Skeletal muscle satellite cell (primary cell): ENCODE results near the gene FN1.

Source experiments
- H3K27me3 ChIP-seq: 2 replicates; pipeline ENCODE4 v1.7.0; 2013; ENCODE audit warnings: low read length; ENCODE audit not compliant: control insufficient read depth, insufficient read depth
- H3K36me3 ChIP-seq: 2 replicates; pipeline ENCODE4 v1.7.0; 2013; ENCODE audit warnings: mild to moderate bottlenecking, control low read depth, low read length; ENCODE audit not compliant: insufficient read depth
- H3K4me1 ChIP-seq: 2 replicates; pipeline ENCODE4 v1.7.0; 2013; ENCODE audit warnings: low read length; ENCODE audit not compliant: control insufficient read depth, insufficient read depth
- H3K4me2 ChIP-seq: 2 replicates; pipeline ENCODE4 v1.7.0; 2013; ENCODE audit warnings: mild to moderate bottlenecking, low read length
- H3K4me3 ChIP-seq: 2 replicates; pipeline ENCODE4 v1.7.0; 2013; ENCODE audit warnings: low read length
- H3K9ac ChIP-seq: 2 replicates; pipeline ENCODE4 v1.7.0; 2013; ENCODE audit warnings: mild to moderate bottlenecking, low read depth, low read length, moderate library complexity
- H3K9me3 ChIP-seq: replicated peaks from 2 replicates; pipeline ENCODE4 v1.7.0; 2013; ENCODE audit warnings: mild to moderate bottlenecking, control low read depth, low read length

Gene FN1

GRCh38 chr2:215376103-215376780 lies 59.6 kb downstream of the FN1 start:
- no peaks in the 10 kb centered on the region for H3K4me1 ChIP-seq
- H3K4me2 ChIP-seq, result no peak overlapping the region
- H3K9me3 ChIP-seq, result no peaks in the 10 kb centered on the region
- no peaks in the 10 kb centered on the region for H3K27me3 ChIP-seq
- no peak overlapping the region for H3K4me3 ChIP-seq
- peaks cover 96% of the 10 kb centered on the region for H3K36me3 ChIP-seq
- H3K9ac ChIP-seq, result no peak overlapping the region

- no peak overlapping the region for H3K9ac ChIP-seq
- peaks cover 96% of the 10 kb centered on the region for H3K36me3 ChIP-seq
- no peaks in the 10 kb centered on the region for H3K27me3 ChIP-seq
- H3K4me1 ChIP-seq, result no peaks in the 10 kb centered on the region
- no peak overlapping the region for H3K4me2 ChIP-seq
- H3K9me3 ChIP-seq, result no peaks in the 10 kb centered on the region
- no peak overlapping the region for H3K4me3 ChIP-seq
Measured at GRCh38 chr2:215375467-215375830, 60.4 kb downstream of the FN1 start.

- Histone ChIP-seq H3K9me3 (no peaks in the 10 kb centered on the region), H3K36me3 (peaks cover 96% of the 10 kb centered on the region), H3K9ac (no peak overlapping the region), H3K4me1 (no peaks in the 10 kb centered on the region), H3K4me2 (no peak overlapping the region), H3K4me3 (no peak overlapping the region), H3K27me3 (no peaks in the 10 kb centered on the region)
Measured at GRCh38 chr2:215374642-215375466, 61.0 kb downstream of the FN1 start.

- Histone ChIP-seq H3K9me3 (no peaks in the 10 kb centered on the region), H3K4me1 (no peaks in the 10 kb centered on the region), H3K27me3 (no peaks in the 10 kb centered on the region), H3K36me3 (peaks cover 96% of the 10 kb centered on the region), H3K4me3 (no peak overlapping the region), H3K9ac (no peak overlapping the region), H3K4me2 (no peak overlapping the region)
Measured at GRCh38 chr2:215374002-215374401, 61.9 kb downstream of the FN1 start.

GRCh38 chr2:215372968-215373649 lies 62.8 kb downstream of the FN1 start:
- Histone ChIP-seq H3K9ac (no peak overlapping the region), H3K4me2 (no peak overlapping the region), H3K4me3 (no peak overlapping the region), H3K4me1 (peaks cover 4% of the 10 kb centered on the region), H3K36me3 (peaks cover 96% of the 10 kb centered on the region), H3K27me3 (no peaks in the 10 kb centered on the region), H3K9me3 (no peaks in the 10 kb centered on the region)

GRCh38 chr2:215371915-215372897 lies 63.7 kb downstream of the FN1 start:
- Histone ChIP-seq H3K9me3 (no peaks in the 10 kb centered on the region), H3K4me2 (no peak overlapping the region), H3K36me3 (peaks cover 97% of the 10 kb centered on the region), H3K9ac (no peak overlapping the region), H3K27me3 (no peaks in the 10 kb centered on the region), H3K4me3 (no peak overlapping the region), H3K4me1 (peaks cover 13% of the 10 kb centered on the region)

- Histone ChIP-seq H3K4me1 (peaks cover 13% of the 10 kb centered on the region), H3K4me3 (no peak overlapping the region), H3K9ac (no peak overlapping the region), H3K36me3 (peaks cover 98% of the 10 kb centered on the region), H3K4me2 (no peak overlapping the region), H3K9me3 (no peaks in the 10 kb centered on the region), H3K27me3 (no peaks in the 10 kb centered on the region)
Measured at GRCh38 chr2:215370112-215370965, 65.5 kb downstream of the FN1 start.

GRCh38 chr2:215369181-215369760 lies 66.6 kb downstream of the FN1 start:
- no peak overlapping the region for H3K9ac ChIP-seq
- H3K27me3 ChIP-seq, result no peaks in the 10 kb centered on the region
- no peak overlapping the region for H3K4me2 ChIP-seq
- H3K4me3 ChIP-seq, result no peak overlapping the region
- peaks cover 98% of the 10 kb centered on the region for H3K36me3 ChIP-seq
- H3K4me1 ChIP-seq, result peaks cover 20% of the 10 kb centered on the region
- H3K9me3 ChIP-seq, result no peaks in the 10 kb centered on the region

GRCh38 chr2:215368493-215368809 lies 67.4 kb downstream of the FN1 start:
- Histone ChIP-seq H3K9ac (no peak overlapping the region), H3K4me2 (no peak overlapping the region), H3K27me3 (no peaks in the 10 kb centered on the region), H3K36me3 (peaks cover 100% of the 10 kb centered on the region), H3K4me1 (peaks cover 20% of the 10 kb centered on the region), H3K9me3 (no peaks in the 10 kb centered on the region), H3K4me3 (no peak overlapping the region)
